RWPE2 (cell line): Measurements from ENCODE around the gene POP5.

Experiments
- ATAC-seq: fragments of 200-7000 bp; cut with Tn5 transposase; 3 replicates; pipeline ENCODE4 v1.9.1; 2021; ENCODE audit warnings: low read depth
- DNase-seq: peaks from one replicate; pipeline ENCODE4 v3.0.0-alpha.2; 2020; ENCODE audit warnings: low spot score
- H3K27ac ChIP-seq: fragments of 450-650 bp; 2 replicates; pipeline ENCODE4 v1.5.1; 2017; ENCODE audit warnings: mild to moderate bottlenecking; ENCODE audit not compliant: poor library complexity, severe bottlenecking
- H3K27me3 ChIP-seq: fragments of 250-450 bp; sonication (Bioruptor Pico); 2 replicates; pipeline ENCODE4 v1.5.1; 2021; ENCODE audit warnings: mild to moderate bottlenecking, moderate library complexity; ENCODE audit not compliant: insufficient read depth, poor library complexity, severe bottlenecking
- H3K36me3 ChIP-seq: fragments of 250-450 bp; sonication (Bioruptor Pico); 2 replicates; pipeline ENCODE4 v1.5.1; 2020; ENCODE audit warnings: low read depth, mild to moderate bottlenecking, moderate library complexity
- H3K4me1 ChIP-seq: fragments of 250-450 bp; sonication (Bioruptor Pico); 2 replicates; pipeline ENCODE4 v1.5.1; 2021; ENCODE audit warnings: mild to moderate bottlenecking, moderate library complexity; ENCODE audit not compliant: insufficient read depth, poor library complexity, severe bottlenecking
- H3K4me3 ChIP-seq: fragments of 250-450 bp; sonication (Bioruptor Pico); 2 replicates; pipeline ENCODE4 v1.5.1; 2021; ENCODE audit warnings: mild to moderate bottlenecking, moderate library complexity; ENCODE audit not compliant: severe bottlenecking
- H3K9me3 ChIP-seq: fragments of 250-450 bp; sonication (Bioruptor Pico); 2 replicates; pipeline ENCODE4 v1.5.1; 2021; ENCODE audit warnings: mild to moderate bottlenecking, moderate library complexity; ENCODE audit not compliant: severe bottlenecking
- CTCF ChIP-seq: fragments of 450-650 bp; IDR thresholded peaks from one replicate; pipeline ENCODE4 v1.5.1; 2017; ENCODE audit warnings: mild to moderate bottlenecking, moderate library complexity; ENCODE audit not compliant: poor library complexity, severe bottlenecking

POP5 gene

GRCh38 chr12:120544691-120545090 lies 36.5 kb downstream of the POP5 start:
- Histone ChIP-seq H3K4me1 (peaks cover 35% of the 10 kb centered on the region), H3K27ac (peak overlapping the region; percentile 60), H3K27me3 (no peaks in the 10 kb centered on the region), H3K36me3 (peaks cover 55% of the 10 kb centered on the region), H3K4me3 (no peak overlapping the region), H3K9me3 (no peaks in the 10 kb centered on the region)
- no peak for TF ChIP-seq CTCF
- DNase-seq (no peak), ATAC-seq (no peak)

GRCh38 chr12:120542166-120542565 lies 39.0 kb downstream of the POP5 start:
- no peak for DNase-seq
- Histone ChIP-seq H3K27me3 (no peaks in the 10 kb centered on the region), H3K27ac (no peak overlapping the region), H3K9me3 (no peaks in the 10 kb centered on the region), H3K4me1 (peaks cover 48% of the 10 kb centered on the region), H3K4me3 (no peak overlapping the region), H3K36me3 (peaks cover 51% of the 10 kb centered on the region)
- ATAC-seq: no peak
- no peak for TF ChIP-seq CTCF

GRCh38 chr12:120540445-120540844 lies 40.8 kb downstream of the POP5 start:
- Histone ChIP-seq H3K4me1 (peaks cover 43% of the 10 kb centered on the region), H3K9me3 (no peaks in the 10 kb centered on the region), H3K27me3 (no peaks in the 10 kb centered on the region), H3K4me3 (no peak overlapping the region), H3K36me3 (peaks cover 52% of the 10 kb centered on the region), H3K27ac (no peak overlapping the region)
- ATAC-seq (no peak), DNase-seq (no peak)
- no peak for TF ChIP-seq CTCF

GRCh38 chr12:120539303-120539702 lies 41.9 kb downstream of the POP5 start:
- no peak for DNase-seq

More at GRCh38 chr12:120539303-120539702, 41.9 kb downstream of the POP5 start:
- no peak for TF ChIP-seq CTCF
- Histone ChIP-seq H3K36me3 (peaks cover 48% of the 10 kb centered on the region), H3K9me3 (no peaks in the 10 kb centered on the region), H3K27me3 (no peaks in the 10 kb centered on the region), H3K27ac (peak overlapping the region; percentile 59), H3K4me3 (no peak overlapping the region), H3K4me1 (peaks cover 36% of the 10 kb centered on the region)
- ATAC-seq: no peak
